PC-9 (cell line): ENCODE results near the gene TBCK.

Experiments used
- CTCF ChIP-seq: fragments of 200-600 bp; sonication (generic); conservative IDR thresholded peaks from 2 replicates; pipeline ENCODE4 v1.6.1; 2017; ENCODE audit warnings: mixed run types, antibody characterized with exemption, mild to moderate bottlenecking, moderate library complexity
- EZH2 ChIP-seq: fragments of 200-600 bp; sonication (generic); IDR thresholded peaks from 2 replicates; pipeline ENCODE4 v1.8.0; 2017; ENCODE audit warnings: antibody characterized with exemption, low read depth

- TF ChIP-seq CTCF (no peak), EZH2 (no peak)
These were observed 294.1 kb downstream of the TBCK start for GRCh38 chr4:106021737-106022410.
